Naive thymus-derived CD8-positive, alpha-beta T cell (primary cell): ENCODE data around the gene LUC7L3. TPM values are rescaled to one million over a fixed set of nuclear protein-coding genes. Genes with fewer than 3 reads are reported as not detected.

Experiments
- ATAC-seq, 2 donors: fragments of 150-1000 bp; cut with Tn5 transposase in 1 of 2; sonication (Bioruptor Pico), chemical (Tn5 transposase) in 1 of 2; 1 replicate in 1 of 2; 2 replicates in 1 of 2; pipeline ENCODE4 v1.10.0; 2021; ENCODE audit warnings: mild to moderate bottlenecking in 2 of 2, moderate library complexity in 2 of 2
- POLR2A ChIA-PET: fragments of 350-600 bp; sonication (Branson Sonifier 250); formaldehyde crosslinking; loops from one replicate; lab custom pipeline; 2021; ENCODE audit warnings: antibody characterized with exemption; lab: Charles Lee
- DNase-seq, 10 donors: peaks; one replicate each; pipeline versions ENCODE4 v3.0.0 to v3.0.0-alpha.2; 2020 to 2022
- H3K27ac Mint-ChIP-seq, 10 donors: one replicate each; pipeline ENCODE4 v1.8.0; 2020 to 2022; ENCODE audit warnings: mild to moderate bottlenecking in 10 of 10, mixed read lengths in 10 of 10, moderate library complexity in 4 of 10, inconsistent platforms in 1 of 10
- H3K27me3 Mint-ChIP-seq, 5 donors: one replicate each; pipeline ENCODE4 v1.8.0; 2021 to 2022; ENCODE audit warnings: mixed read lengths in 5 of 5
- H3K36me3 Mint-ChIP-seq, 3 donors: one replicate each; pipeline ENCODE4 v1.8.0; 2020 to 2022; ENCODE audit warnings: mixed read lengths in 3 of 3, mild to moderate bottlenecking in 2 of 3, inconsistent platforms in 1 of 3
- H3K4me1 Mint-ChIP-seq, 4 donors: one replicate each; pipeline ENCODE4 v1.8.0; 2021 to 2022; ENCODE audit warnings: mixed read lengths in 4 of 4
- H3K4me3 Mint-ChIP-seq, 10 donors: one replicate each; pipeline ENCODE4 v1.8.0; 2020 to 2022; ENCODE audit warnings: mild to moderate bottlenecking in 10 of 10, mixed read lengths in 10 of 10, moderate library complexity in 6 of 10, inconsistent platforms in 1 of 10
- H3K9me3 Mint-ChIP-seq, 9 donors: one replicate each; pipeline ENCODE4 v1.8.0; 2020 to 2022; ENCODE audit warnings: mixed read lengths in 9 of 9, mild to moderate bottlenecking in 3 of 9, inconsistent platforms in 1 of 9, moderate library complexity in 1 of 9
- polyA plus RNA-seq, 3 donors: library from polyadenylated mRNA; unstranded; fragments of 300-500 nt; fragmentation: Illumina TruSeq; gene quantifications; one replicate each; pipeline ENCODE4 v1.2.3, GENCODE V29; 2021
- total RNA-seq, 8 experiments: library from RNA in 2 of 8; stranded (reverse) in 2 of 8; gene quantifications; one replicate each; pipeline ENCODE4 v1.2.3 and lab custom pipeline; 2021 to 2026

The LUC7L3 gene
- total and polyA plus RNA-seq, 5 experiments from 2014 or later = 41.6 to 345 (median 58.4) TPM

DNA sequence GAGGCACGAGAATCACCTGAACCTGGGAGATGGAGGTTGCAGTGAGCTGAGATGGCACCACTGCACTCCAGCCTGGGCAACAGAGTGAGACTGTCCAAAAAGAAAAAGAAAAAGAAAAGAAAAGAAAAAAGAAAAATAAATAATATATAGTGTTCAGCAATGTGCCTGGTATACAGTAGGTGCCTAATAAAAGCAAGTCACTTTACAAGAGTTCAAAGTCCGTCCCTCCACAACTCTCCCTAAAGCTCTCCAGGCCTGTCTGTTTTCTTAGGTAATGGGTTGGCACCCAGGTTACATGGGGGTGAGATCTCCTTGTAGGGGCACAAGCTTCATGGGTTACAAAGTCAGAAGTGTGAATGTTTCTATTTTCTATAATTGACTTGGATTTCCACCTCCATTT, 64.5 kb downstream of the LUC7L3 start:
- ATAC-seq = no peak
- POLR2A ChIA-PET = interaction anchor here (0.6 kb wide), 1 partner anchor 85 kb away, joined by 4 read pairs; no protein-coding TSS in a partner anchor
- Mint-ChIP-seq H3K36me3 (no peaks in the 10 kb centered on the region), H3K4me3 (no peak overlapping the region), H3K27me3 (peaks cover 0 to 5% (median 3%) of the 10 kb centered on the region in 5 donors), H3K9me3 (no peaks in the 10 kb centered on the region), H3K4me1 (peaks cover 11 to 30% (median 26%) of the 10 kb centered on the region in 4 donors), H3K27ac (no peak overlapping the region)
- no peak for DNase-seq

DNA sequence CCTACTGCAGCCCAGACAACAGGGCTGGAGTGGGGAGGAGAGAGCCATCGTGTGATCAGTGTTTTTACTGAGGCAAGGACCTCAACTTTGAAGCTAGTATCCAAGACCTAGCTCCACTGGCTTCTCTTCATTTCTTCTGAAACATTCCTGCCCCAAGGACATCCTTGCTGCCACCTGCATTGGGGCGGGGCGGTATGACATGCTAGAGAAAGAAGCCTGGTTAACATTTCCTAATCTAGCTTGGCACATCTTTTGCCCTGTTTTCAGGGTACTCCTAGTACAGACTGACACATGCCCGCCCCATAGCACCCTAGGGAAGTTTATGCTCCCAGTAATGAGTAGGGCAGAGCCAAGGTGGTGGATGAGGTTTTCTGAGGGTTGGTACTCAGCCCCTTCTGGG, 65.7 kb downstream of the LUC7L3 start:
- ATAC-seq = no peak
- H3K27me3 Mint-ChIP-seq = peaks cover 0 to 5% (median 3%) of the 10 kb centered on the region in 5 donors
- POLR2A ChIA-PET = interaction anchor here (0.5 kb wide), 1 partner anchor 11 kb away, joined by 3 read pairs; no protein-coding TSS in a partner anchor

DNA sequence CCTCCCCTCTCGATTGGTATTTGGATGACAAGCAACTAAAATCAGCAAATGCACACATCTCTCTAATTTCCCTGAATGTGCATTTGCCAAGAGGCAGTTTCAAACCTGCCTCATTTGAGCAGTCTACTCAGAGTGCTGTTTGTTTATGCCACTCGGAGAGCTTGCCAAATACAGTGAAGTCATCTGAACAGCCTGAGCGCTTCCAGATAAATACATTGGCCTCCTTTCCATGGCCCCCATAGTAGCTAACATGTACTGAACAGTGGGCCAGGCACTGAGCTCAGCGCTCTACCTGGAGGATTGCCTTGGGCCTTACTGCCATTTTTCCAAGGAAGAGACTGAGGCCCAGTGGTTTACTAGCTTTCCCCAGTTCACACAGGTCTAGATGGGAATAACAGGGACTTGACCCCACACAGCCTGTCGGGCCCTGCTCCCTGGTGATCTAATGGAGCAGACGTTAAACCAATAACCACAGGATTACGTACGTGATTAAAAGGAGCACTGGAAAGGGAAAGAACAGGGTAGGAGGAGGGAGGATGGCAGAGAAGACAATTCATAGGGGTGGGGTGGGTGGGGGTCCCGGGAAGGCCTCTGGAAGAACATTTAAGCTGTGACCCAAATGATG, 66.7 kb downstream of the LUC7L3 start:
- no peak for DNase-seq
- Mint-ChIP-seq H3K36me3 (no peaks in the 10 kb centered on the region), H3K27me3 (peaks cover 0 to 5% (median 4%) of the 10 kb centered on the region in 5 donors), H3K27ac (peak overlapping the region in 1 of 10 donors; percentile 70), H3K4me1 (peaks cover 8 to 16% (median 11%) of the 10 kb centered on the region in 4 donors), H3K9me3 (no peaks in the 10 kb centered on the region), H3K4me3 (no peak overlapping the region)
- POLR2A ChIA-PET = no interaction called here
- no peak for ATAC-seq

More for the DNA sequence above, 65.7 kb downstream of the LUC7L3 start:
- DNase-seq = peak in 1 of 10 donors; percentile 15
- Mint-ChIP-seq H3K27ac (no peak overlapping the region), H3K4me1 (peaks cover 8 to 18% (median 16%) of the 10 kb centered on the region in 4 donors), H3K4me3 (no peak overlapping the region), H3K36me3 (no peaks in the 10 kb centered on the region), H3K9me3 (no peaks in the 10 kb centered on the region)

DNA sequence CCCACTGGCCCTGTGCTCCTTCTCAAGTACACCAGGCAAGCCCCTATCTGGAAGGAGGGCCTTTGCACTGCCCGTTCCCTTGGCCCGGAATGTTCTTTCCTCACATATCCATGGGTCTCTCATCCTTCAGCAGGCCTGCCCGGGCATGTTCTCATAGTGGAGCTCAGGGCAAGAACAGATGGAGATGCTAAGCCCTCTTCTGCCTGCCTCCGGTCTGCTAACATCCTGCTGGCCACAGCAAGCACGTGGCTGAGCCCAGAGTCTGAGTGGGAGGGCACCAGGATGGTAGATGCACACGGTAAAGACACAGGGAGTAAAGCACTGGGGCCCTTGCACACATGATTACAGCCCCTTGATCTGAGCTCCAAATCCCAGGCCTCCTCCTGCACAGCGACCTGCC, 67.7 kb downstream of the LUC7L3 start:
- Mint-ChIP-seq H3K36me3 (no peaks in the 10 kb centered on the region), H3K4me3 (no peak overlapping the region), H3K4me1 (peaks cover 5 to 8% (median 6%) of the 10 kb centered on the region in 4 donors), H3K27ac (no peak overlapping the region), H3K9me3 (no peaks in the 10 kb centered on the region), H3K27me3 (peaks cover 0 to 5% (median 4%) of the 10 kb centered on the region in 5 donors)
- POLR2A ChIA-PET = no interaction called here
- ATAC-seq (no peak), DNase-seq (no peak)

DNA sequence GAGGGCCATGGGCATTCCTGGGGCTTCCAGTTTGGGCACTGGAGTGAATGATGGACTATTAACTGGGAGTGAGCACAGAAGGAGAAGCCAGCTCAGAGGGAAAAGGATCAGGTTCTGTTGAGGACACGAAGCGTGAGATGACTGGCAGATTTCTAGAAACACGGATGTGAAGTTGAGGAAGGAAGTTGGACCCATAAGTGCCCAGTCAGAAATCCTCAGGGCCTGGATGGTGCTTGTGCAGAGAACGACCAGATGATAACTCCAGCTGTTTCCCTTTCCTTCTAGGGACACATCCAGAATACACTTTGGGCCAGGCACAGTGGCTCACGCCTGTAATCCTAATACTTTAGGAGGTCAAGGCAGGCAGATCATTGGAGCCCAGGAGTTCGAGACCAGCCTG, 71.2 kb downstream of the LUC7L3 start:
- peak overlapping the region in 2 of 10 donors; percentile 13 to 71 for H3K27ac Mint-ChIP-seq
- no peak for DNase-seq
- POLR2A ChIA-PET = no interaction called here
- H3K36me3 Mint-ChIP-seq = no peaks in the 10 kb centered on the region
- no peaks in the 10 kb centered on the region for H3K9me3 Mint-ChIP-seq
- H3K4me3 Mint-ChIP-seq = no peak overlapping the region
- ATAC-seq = no peak
- peaks cover 0 to 6% (median 1%) of the 10 kb centered on the region in 4 donors for H3K4me1 Mint-ChIP-seq
- peaks cover 0 to 3% (median 1%) of the 10 kb centered on the region in 5 donors for H3K27me3 Mint-ChIP-seq

DNA sequence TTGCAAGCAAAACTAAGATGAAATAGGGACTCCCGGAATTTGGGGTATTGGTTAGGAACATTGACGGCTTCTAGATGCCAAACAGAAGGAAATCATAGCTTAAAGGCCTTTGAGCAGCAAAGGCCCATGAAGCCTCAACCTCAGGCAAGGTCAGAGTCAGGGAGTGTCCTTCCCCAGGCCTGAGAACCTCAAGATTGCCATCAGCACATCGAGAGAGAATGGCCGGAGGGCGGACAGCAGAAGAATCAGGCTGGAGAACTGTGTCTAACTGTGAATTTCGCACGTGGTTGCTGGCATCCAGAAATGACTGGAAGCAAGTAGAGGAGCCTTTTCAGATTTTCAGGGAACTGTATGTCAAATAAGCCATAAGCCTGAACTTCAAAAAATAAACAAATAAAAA, 72.7 kb downstream of the LUC7L3 start:
- Mint-ChIP-seq H3K4me1 (peaks cover 0 to 3% (median 1%) of the 10 kb centered on the region in 4 donors), H3K27me3 (peaks cover 0 to 3% (median 0%) of the 10 kb centered on the region in 5 donors), H3K27ac (no peak overlapping the region), H3K36me3 (no peaks in the 10 kb centered on the region), H3K9me3 (no peaks in the 10 kb centered on the region), H3K4me3 (no peak overlapping the region)
- DNase-seq (no peak), ATAC-seq (no peak)
- POLR2A ChIA-PET = no interaction called here

DNA sequence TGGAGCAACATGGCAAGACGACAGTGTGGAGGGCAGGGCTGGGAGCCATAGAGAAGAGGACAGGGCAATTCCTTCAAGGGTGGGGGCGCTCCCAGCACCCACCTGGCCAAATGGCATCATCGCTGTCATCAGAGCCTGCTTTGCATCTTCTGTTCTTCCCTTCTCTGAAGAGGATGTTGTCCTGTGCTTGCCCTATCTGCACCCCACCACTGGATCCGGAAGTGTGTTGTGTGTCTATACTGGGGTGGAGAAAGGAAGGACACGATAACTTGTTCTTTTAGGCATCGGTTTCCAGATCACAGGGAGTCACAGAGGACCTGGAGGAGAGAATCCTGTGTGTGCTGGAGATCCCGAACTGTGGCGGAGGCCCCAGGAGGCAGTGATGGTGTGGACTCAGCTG, 73.6 kb downstream of the LUC7L3 start:
- peak overlapping the region in 1 of 10 donors; percentile 63 for H3K4me3 Mint-ChIP-seq
- H3K9me3 Mint-ChIP-seq = no peaks in the 10 kb centered on the region
- peaks cover 0 to 2% (median under 1%) of the 10 kb centered on the region in 4 donors for H3K4me1 Mint-ChIP-seq
- no peaks in the 10 kb centered on the region for H3K36me3 Mint-ChIP-seq
- H3K27ac Mint-ChIP-seq = peak overlapping the region in 1 of 10 donors; percentile 34
- DNase-seq (no peak), ATAC-seq (no peak)
- POLR2A ChIA-PET = no interaction called here
- H3K27me3 Mint-ChIP-seq = peaks cover 0 to 3% (median 0%) of the 10 kb centered on the region in 5 donors

DNA sequence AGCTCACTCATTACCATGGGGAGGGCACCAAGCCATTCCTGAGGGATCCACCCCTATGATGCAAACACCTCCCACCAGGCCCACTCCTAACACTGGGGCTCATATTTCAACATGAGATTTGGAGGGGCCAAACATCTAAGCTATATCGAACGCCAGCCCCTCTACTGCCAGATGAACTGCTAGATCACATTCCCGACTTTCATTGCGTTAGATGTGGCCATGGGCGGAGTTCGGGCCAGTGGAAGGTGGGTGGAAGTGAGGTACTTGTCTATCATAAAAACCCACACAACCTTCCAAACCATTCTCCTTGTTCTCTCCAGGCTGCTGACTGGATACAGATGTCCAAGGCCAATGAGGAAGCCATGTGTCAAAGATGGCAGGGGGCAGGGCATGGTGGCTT, 75.0 kb downstream of the LUC7L3 start:
- Mint-ChIP-seq H3K36me3 (no peaks in the 10 kb centered on the region), H3K27me3 (peaks cover 0 to 3% (median 0%) of the 10 kb centered on the region in 5 donors), H3K9me3 (no peaks in the 10 kb centered on the region), H3K27ac (peak overlapping the region in 1 of 10 donors; percentile 27), H3K4me1 (peaks cover 0 to 2% (median 0%) of the 10 kb centered on the region in 4 donors), H3K4me3 (no peak overlapping the region)
- POLR2A ChIA-PET = interaction anchor here (0.6 to 0.7 kb wide), 2 partner anchors 14 to 573 kb away, joined by 3 to 4 read pairs; no protein-coding TSS in a partner anchor
- DNase-seq = no peak
- ATAC-seq = no peak

DNA sequence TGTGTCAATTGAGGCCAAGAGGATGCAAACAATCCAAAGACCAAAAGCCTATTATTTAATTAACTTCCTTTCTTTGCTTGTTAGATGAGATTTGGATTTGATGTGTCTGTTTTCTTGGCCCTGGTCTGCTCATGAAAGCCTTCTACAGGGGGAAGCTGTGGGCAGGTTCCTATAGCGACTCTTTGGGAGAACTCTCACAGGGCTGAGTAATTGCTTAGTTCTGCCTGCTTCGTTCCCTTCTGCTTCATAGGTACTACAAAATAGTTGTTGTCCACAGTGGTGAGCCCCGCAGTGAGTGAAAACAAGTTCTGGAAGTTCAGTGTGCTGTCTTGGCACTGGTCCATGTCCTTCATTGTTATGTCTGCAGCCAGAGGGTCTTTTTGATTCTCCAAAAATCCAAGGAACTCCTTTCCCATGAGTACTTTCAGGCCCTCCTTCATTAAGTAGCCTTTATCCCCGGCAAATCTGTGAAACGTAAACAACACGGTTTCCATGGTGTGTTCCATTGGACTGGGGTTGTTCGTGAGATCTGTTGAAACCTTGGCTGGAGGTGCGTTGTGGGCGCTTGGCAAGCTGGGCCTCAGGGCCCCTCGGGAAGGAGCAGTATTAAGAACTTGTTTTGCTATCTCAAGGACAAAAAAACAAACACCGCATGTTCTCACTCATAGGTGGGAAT, 77.9 kb downstream of the LUC7L3 start:
- Mint-ChIP-seq H3K27me3 (peaks cover 0 to 6% (median 0%) of the 10 kb centered on the region in 5 donors), H3K27ac (no peak overlapping the region), H3K9me3 (no peaks in the 10 kb centered on the region), H3K4me1 (peaks cover 0 to 4% (median 0%) of the 10 kb centered on the region in 4 donors), H3K36me3 (no peaks in the 10 kb centered on the region), H3K4me3 (no peak overlapping the region)
- DNase-seq (no peak), ATAC-seq (no peak)
- POLR2A ChIA-PET = no interaction called here

DNA sequence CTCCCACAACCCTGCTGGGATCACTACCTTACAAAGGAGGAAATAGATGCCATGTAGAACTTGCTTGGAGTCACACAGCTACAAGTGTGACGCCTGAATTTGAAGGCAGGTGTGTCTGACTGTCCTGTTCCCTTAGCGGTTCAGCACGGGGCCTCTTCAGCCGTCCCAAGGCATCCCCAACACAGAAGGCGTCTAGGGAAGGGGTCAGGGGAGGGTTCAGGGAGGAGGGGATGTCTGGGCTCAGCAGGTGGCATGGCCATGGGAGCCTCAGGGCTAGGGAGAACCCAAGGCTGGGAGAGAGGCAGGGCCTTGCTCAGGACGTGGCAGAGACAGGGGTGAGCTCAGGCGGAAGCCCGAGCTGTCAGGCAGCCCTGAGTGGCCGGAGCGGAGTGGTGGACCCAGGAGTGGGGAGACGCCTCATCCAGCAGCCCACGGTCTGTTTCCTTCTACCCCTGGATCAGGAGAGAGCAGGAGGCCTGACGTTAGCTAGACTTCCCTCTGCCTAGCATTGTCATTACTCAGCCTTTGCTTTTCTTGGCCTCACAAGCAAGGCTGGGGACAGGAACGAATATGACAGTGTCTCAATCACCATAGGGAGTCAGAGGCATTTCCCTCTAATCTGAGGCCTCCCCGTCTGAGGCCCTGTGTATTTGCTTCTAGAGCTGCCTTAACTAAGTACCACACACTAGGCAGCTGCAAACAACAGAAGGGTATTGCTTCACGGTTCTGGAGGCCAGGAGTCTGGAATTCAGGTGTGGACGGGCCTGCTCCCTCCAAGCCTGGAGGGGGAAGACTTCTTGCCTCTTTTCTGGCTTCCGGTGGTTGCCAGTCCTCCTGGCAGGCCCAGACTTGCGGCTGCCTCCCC, 79.3 kb downstream of the LUC7L3 start:
- H3K36me3 Mint-ChIP-seq = no peaks in the 10 kb centered on the region
- DNase-seq (no peak), ATAC-seq (no peak)
- H3K4me3 Mint-ChIP-seq = no peak overlapping the region
- peak overlapping the region in 1 of 10 donors; percentile 11 for H3K27ac Mint-ChIP-seq
- no peaks in the 10 kb centered on the region for H3K9me3 Mint-ChIP-seq
- peaks cover 0 to 4% (median 0%) of the 10 kb centered on the region in 4 donors for H3K4me1 Mint-ChIP-seq
- POLR2A ChIA-PET = interaction anchor here (0.5 kb wide), 1 partner anchor 374 kb away, joined by 3 read pairs; no protein-coding TSS in a partner anchor
- peaks cover 0 to 6% (median 0%) of the 10 kb centered on the region in 5 donors for H3K27me3 Mint-ChIP-seq

DNA sequence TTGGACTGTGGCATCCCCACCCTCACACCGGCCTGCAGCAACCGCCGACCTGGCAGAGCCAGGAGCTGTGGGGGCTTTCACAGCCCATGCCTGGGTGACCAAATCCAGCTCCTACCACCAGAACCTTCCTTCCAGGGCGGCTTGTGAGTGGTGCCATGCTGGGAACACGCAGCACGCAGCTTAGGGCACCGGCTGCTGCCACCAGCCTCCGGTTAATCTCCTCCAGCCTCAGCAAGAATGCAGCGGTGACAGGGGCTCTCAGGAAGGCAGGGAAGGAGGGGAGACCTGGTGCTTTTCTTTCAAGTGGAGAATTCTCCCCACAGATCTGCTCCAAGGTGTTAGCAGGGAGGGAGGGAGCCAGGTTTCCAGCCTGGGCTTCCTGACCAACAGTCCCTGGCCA, 80.2 kb downstream of the LUC7L3 start:
- ATAC-seq = no peak

DNA sequence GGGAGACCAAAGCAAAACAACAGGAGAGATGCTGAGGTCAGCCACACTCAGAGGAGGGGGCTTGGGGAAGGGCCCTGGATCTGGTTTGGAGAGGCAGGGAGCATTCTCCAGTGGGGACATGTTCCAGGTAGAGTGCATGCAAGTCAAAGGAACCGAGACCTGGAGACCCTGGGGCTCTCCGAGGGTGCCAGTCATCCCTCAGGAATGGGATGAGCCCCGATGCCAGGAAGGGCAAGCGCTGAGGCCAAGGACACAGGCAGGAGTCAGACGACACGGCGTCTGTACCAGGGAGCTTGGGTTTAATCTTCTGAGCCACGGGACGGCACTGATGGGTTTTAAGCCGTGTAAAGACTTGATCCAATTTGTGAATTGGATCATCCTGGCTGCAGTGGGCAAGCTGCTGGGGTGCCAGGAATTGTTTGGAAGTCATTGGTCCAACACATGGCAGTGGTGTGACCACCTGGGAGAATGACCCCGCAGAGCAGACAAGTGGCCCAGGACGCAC, 80.8 kb downstream of the LUC7L3 start:
- Mint-ChIP-seq H3K27me3 (peaks cover 0 to 6% (median 0%) of the 10 kb centered on the region in 5 donors), H3K36me3 (no peaks in the 10 kb centered on the region), H3K27ac (peak overlapping the region in 1 of 10 donors; percentile 36), H3K4me3 (no peak overlapping the region), H3K9me3 (no peaks in the 10 kb centered on the region), H3K4me1 (peaks cover 0 to 4% (median 0%) of the 10 kb centered on the region in 4 donors)
- no peak for ATAC-seq
- no peak for DNase-seq
- POLR2A ChIA-PET = no interaction called here

More for the DNA sequence above, 80.2 kb downstream of the LUC7L3 start:
- Mint-ChIP-seq H3K4me3 (no peak overlapping the region), H3K36me3 (no peaks in the 10 kb centered on the region), H3K4me1 (peaks cover 0 to 4% (median 0%) of the 10 kb centered on the region in 4 donors), H3K9me3 (no peaks in the 10 kb centered on the region), H3K27me3 (peaks cover 0 to 6% (median 0%) of the 10 kb centered on the region in 5 donors), H3K27ac (no peak overlapping the region)
- no peak for DNase-seq
- POLR2A ChIA-PET = no interaction called here
